ENCODE results near the gene ELOVL7.
"Not testable (repeated sequence)": the region's sequence is repeated elsewhere in the genome, so short reads cannot be mapped to it uniquely, and the experiment has no call there.

Gene ELOVL7

DNA sequence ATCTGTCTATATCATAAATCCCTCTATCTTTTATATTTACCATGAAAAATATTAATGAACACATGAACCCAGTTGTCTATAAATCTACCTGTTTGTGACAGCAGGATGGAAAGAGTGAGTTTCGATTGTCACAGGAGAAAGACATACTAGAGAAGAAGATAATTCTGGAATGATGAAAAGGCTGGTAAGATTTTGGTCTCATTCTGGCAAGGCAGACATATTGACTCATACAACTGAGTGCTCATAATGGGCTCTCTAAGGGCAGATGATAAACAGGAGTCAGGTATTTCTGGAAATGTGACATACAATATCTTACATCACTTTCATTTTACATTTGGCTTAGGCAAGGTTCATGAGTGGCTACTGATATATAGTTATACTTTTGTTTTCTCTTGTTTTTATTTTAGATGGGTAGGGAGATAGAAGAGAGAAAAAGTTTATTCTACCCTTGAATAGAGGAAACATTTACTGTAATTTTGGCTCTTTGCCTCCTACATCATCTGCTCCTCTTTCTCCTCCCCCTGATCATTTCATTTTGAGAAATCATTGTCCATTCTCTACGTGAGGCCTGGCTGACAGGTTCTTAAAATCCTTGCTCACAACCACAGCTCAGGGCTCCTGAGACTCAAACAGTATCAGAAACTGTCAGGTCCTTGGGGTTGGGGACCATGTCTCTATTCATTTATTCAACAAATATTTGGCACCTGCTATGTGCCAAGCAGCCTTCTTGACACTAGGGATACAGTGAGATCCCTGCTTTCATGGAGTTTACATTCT is 14.4 kb downstream of the ELOVL7 start:
- no peak for FAIRE-seq

DNA sequence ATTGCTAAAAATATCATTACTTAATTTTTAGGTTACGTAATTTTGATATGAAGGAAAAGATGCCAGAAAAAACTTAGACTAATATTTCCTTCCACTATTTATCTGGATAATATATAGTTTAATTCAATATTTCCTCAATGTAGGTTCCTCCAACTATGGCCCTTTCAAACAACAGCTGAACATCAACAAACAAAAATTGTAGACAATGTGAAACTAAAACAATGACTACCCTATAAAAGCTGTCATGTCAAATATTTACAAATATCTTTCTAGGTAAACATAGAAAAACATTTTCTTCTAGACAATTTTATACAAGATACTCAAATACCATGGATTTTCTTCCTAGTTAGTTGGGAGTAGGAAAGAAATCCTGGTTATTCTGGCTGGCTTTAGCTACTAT is 16.9 kb downstream of the ELOVL7 start:
- FAIRE-seq = no peak

DNA sequence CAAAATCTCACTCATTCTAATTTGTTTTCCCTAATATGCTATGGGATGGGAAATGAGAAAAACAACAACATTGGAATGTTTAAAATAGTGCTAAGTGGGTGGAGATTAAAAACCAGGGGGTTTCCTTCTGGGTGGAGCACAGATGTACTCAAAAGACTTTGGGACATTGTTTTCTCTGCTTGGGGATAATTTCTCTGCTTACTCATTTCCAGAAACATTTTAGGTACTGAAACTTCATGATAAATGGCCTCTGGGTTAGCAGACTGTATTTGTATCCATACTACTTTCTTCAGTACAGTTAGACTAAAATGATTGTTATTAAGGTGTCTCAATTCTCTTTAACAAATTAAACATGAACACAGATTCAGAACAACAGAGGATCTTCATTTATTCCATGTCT is 17.4 kb downstream of the ELOVL7 start:
- FAIRE-seq = no peak

DNA sequence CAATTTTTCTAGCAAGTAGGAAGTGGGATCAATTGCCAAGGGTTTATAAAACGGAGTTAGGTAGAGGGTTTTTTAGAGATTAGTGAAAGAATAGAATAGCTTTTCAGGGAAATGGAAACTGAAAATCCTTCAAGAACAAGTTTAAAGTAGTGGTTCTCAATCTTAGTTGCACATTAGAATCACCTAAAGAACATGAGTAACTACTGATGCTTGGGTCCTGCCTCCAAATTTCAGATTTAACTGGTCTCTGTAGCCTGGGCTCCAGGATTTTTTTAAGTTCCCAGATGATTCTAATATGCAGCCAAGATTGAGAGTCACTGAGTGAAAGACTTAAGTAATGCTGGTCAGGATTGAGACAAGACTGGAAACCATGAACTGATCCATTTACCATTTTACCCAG is 20.5 kb downstream of the ELOVL7 start:
- FAIRE-seq = no peak

DNA sequence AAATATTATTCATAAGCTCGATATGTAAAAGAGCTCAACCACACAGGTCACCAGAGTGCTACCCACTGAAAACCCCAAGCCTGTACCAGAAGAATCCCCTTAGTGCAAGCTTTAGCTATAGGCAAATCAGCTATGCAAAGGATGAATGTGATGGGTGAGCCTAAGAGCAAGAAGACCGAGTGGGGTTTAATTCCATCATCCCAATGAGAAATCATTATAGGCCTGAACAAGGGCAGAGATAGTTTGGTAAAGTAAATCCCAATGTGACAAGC is 21.8 kb downstream of the ELOVL7 start:
- no peak for FAIRE-seq

DNA sequence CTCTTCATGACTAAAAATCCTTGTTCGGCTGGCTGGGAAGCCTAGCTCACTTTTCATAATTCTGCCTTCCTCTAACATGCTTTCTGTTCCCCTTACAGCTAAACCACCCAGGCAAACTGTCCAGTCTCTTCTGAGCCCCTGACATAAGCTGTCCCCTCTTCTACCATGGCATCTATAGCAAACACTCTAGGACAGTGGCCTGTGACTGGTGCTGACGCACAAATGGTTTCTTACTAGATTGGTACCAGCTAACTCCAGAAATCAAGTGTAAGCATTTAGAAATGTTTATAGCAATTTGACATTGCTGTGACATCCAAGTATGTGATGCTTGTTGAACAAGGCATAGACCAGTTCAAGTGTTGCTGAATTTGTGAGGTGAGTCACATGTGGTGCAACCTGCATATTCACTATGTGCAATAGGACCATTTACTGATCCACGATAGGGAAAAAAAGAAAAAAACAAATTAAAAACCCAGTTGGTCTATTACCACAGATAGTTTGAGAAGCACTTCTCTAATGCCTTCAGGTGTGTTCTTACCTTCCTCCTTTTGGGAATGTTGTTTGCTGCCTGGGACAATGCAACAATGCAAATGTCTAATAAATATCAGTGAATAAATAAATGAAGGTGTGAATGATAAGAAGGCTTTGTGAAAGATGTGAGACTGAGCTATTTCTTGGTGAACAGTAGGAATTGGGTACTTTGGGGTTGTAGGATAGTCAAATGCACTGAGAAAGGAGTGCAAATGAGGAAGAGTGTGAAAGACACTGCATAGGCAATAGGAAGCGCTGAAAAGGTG is 22.4 kb downstream of the ELOVL7 start:
- no peak for FAIRE-seq

DNA sequence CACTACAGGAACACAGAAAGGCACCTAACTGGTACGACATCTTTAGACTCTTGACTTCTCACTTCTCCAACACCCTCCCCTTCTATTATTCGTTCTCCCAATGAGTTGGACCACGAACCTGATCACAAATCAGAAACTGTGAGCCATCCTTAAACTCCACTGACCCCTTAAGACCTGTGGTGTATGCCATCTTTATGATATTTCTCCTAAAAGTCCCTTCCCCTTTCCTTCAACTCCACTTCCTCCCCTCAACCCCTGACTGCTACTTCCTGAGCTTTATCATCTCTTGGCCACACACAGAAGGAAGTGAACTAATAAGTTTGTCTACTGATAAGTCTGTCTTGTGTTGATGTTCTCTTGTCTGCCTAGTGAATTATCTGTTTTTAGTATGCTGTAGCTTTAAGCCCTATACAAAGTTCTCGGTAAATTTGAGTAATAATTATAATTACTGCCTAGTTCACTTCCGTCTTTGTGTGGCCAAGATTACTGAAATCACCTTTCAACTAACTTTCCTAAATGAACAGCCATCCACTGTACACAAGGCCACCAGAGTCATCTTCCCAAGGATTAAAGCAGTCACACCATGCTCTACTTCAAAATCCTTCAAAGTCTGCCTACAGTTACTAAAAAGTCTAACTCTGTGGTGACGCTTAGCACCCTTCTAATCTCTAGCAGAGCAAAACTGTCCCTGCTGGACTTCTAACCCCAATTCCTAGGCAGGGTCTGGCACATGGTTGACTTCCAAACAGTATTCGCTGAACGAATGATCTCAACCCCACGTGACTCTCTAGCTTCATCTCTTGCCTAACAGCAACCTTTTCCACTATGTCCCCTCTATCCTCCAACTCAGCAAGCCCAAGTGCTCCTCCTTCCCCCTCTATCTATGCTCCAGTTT is 23.2 kb downstream of the ELOVL7 start:
- no peak for FAIRE-seq

DNA sequence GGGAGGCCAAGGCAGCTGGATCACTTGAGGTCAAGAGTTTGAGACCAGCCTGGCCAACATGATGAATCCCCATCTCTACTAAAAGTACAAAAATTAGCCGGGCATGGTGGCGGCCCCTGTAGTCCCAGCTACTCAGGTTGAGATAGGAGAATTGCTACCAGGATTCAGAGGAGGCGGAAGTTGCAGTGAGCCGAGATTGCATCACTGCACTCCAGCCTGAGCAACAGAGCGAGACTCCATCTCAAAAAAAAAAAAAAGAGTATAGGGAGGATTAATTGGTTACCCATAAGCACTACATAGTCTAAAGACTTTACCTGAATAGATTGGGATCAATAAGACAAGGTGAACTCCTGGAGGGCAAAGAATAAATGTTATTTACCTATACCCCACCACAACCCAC is 27.9 kb downstream of the ELOVL7 start:
- FAIRE-seq = not testable (repeated sequence)

DNA sequence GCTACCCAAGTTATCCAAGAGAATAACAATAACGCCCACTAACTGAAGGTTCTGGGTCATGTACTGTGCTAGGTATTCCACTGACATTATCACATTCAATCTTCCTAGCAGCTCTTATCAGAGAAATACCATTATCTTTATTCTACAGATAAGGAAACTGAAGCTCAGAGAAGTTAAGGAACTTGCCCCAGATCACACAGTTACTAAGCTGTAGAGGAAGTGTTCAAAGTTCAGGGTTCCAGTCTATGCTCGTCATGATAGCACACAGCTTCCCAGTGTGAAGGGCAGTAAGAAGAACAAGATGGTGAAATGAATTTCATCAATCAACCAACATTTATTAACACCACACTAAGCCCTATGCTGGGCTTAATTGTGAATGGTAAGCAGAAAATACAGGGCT is 29.6 kb downstream of the ELOVL7 start:
- FAIRE-seq = no peak

DNA sequence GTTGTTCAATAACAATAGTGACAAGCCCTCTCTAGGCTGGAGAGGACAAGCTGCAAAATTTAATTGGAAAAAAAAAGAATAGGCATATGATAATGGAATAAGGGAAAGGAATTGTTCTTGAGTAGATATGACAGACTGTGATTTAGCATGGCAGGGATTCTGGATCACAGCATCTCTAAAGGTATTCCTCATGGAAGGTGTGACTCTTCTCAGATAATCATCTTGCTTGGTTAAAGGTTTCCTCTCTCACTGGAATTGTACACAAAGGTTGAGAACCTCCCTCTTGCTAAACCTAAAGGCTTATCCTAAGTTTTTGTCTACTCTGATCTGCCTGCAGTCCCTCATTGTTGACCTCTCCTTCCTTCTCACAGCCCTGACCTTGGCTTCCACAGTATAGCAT is 31.6 kb downstream of the ELOVL7 start:
- FAIRE-seq = no peak

DNA sequence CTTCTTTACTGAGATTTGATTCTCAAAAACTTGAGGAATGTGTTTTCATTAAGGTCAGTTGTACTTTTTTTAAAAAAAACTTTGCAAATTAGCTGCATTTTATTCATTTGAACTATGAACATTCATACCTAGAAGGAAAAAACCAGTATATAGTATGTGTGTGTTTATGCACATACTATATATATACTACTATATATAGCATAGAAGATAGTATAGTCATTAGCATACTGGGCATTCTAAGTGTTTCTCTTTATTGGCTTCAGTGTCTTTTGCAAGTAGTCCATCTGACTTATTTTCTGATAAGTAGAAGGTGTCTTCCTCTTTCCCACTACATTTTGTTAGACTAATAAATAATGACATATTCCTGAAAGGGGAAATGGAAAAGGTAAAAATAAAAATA is 33.0 kb downstream of the ELOVL7 start:
- FAIRE-seq = no peak

DNA sequence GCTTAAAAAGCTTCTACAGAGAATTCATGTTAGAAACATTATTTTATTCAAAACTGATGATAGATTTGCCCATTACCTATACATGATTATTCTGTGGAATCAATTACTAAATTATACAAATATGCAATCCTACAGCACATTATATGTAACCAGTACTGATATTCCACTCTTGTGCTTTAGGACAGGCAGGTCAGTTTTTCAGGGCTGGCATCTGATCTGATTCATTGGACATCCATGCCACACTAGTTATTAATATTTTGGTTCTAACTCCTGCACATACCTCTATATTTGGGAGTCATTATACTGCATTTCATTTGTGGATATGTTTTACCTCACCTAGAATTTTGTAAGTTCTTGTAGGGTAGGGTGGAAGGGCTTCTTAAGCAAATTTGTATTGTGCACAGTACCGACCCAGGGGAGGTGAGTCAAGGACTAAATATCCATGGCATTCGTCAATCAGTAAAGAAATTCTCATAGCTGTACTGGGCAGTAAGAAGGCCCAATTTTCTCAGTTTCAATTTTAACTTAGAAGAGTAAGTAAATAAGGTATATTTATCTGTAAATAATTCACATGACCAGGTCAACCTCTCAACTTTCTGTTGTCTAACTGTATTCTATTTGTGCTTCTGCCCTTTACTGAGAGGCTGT is 33.5 kb downstream of the ELOVL7 start:
- no peak for FAIRE-seq

DNA sequence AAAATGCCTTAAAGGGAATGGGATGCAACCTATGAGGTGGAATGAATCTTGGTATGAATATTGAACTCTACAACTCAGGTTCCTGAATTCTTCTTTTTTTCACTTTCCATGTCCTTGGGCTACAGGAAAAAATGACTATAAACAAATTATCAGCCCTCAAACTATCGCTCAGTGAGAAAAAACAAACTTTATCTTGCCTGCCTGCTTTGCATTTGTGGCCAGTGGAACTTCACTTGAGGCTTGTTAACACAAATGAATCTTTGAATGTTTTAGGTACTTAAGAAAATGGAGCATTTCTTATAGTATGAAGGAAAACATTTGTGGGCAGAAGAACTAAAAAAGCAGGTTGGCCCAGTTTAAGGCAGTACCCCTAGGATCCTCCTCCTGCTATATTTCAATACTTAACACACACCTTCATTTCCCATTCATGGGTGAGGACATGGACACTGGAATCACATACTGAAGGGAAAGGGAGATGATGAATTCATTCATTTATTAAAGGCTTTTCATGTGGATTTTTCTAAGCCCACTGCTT is 34.1 kb downstream of the ELOVL7 start:
- no peak for FAIRE-seq

DNA sequence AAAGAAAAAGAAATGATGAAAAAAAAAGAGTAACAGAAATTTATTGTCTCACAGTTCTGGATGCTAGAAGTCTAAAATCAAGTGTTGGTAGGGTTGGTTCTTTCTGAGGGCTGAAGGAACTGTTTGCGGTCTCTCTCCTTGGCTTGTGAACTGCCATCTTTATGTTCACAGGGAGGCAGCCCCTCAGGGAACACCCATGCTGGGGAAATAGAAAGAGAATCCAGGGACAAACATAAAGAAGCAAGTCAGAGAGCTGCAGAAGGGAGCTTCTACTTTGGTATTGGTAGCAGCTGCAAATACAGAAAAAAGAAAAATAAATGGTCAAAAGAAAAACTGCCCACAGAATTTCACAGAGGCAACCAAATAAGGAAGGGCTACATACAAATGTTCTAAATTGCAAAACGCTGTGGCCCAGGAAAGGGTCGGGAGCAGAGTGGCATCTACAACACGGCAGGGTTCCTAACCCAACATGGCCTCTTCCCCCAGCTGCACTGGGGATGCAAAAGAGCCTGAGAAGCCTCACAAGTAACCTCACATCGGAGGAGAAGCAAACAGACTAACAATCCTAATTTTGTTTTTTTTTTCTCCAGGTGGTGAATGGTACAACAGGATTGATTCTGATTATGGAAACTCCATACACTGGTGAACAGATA is 37.4 kb downstream of the ELOVL7 start:
- FAIRE-seq = no peak

DNA sequence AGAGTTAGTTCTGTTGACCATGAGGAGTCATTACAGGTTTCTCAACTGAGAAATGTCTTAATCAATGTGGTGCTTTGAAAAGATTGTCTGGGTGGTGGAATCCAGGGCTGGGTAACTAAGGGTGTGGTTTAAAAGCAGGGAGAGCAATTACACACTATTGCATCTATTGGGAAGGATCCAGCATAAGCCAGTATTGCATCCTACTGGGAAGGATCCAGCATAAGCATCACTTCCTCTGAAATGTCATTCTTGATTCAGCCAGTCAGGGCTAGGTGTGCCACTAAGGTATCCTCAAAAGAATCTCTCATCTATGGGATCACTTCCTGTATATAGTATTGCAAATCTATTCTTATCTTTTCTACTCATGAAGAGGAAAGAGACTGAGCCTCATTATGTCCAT is 38.6 kb downstream of the ELOVL7 start:
- FAIRE-seq = no peak

DNA sequence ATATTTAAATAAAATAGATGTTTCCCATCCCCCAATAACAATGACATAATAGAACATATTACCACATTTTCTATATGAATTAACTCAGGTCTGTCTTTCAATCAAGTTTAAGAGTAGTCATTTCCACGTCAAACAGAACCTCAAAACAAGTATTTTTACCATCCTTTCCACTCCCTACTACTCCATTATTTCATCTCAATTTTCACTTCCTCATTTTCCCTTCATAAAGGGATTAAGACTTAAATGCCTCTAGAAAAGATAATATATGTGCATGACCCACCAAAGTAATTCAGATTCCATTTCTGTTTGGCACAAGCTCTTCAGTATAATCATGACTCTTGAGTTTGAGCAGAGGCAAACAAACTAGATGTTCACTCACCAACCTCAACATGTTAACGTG is 40.4 kb downstream of the ELOVL7 start:
- FAIRE-seq = no peak

DNA sequence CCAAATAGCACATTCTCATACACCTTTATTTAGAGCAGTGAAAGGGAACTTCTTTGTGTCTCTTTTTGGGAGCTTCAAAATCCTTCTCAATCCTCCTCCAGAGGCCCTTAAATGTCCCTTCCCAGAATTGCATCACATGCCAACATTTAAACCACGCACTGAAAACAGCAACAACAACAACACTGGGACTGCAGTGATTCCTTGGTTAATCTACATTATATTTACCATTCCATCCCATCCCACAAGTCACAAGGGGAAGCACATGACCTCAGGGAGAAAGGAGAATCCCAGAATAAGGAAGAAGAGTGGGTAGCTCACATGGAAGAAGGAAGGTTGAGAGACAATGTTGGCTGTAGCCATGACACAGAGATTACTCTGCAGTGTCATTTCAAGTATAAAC is 41.1 kb downstream of the ELOVL7 start:
- FAIRE-seq = no peak

DNA sequence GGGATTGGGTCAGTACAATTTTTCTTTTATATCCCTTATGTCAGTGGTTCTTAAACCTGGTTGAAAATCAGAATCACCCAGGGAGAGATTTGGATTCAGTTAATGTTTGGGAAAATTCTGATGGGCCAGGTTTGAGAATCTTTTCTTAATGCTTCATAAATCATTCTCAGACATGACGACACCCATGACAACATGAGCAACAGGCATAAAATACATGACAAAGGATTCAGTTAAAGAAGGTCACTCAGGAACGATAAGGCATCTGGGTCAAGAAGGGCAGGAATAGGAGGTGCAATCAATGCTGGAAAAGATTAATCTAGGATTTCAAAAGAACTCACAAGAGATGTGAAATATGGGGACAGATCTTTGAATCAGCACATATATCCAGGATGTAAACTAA is 41.8 kb downstream of the ELOVL7 start:
- no peak for FAIRE-seq

DNA sequence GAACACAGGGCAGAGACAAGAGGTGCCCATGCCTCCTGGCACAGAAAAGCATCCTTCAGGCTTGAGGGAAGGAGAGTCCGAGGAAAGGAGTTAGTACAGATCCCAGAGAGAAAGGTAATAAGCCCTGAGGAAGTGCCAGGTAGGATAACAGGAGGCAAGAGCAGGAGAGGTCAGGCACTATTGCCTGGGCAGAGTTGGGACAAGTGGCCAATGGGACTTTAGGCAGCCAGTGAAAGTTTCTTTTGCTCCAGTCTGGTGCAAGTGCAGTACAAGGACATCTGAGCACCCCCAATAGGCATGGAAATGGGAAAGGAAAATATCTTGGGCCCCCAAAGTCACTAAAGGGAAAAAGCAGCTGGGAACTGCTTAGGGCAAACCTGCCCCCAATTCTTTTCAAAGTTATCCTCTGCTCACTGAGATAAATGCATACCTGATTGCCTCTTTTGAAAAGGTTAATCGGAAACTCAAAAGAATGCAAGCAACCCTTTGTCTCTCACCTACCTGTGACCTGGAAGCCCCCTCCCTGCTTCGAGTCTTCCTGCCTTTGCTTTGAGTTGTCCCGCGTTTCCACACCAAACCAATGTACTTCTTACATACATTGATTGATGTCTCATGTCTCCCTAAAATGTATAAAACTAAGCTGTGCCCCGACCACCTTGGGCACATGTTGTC is 46.5 kb downstream of the ELOVL7 start:
- no peak for FAIRE-seq

DNA sequence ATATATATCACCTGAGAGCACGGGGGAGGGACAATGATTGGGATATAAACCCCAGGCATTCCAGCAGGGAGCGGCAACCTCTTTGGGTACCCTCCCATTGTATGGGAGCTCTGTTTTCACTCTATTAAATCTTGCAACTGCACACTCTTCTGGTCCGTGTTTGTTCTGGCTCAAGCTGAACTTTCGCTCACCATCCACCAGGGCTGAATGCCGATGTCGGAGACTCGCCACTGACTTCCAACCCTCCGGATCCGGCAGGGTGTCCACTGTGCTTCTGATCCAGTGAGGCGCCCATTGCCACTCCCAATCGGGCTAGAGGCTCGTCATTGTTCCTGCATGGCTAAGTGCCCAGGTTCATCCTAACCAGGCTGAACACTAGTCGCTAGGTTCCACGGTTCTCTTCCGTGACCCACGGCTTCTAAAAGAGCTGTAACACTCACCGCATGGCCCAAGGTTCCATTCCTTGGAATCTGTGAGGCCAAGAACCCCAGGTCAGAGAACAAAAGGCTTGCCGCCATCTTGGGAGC is 48.6 kb downstream of the ELOVL7 start:
- not testable (repeated sequence) for FAIRE-seq

DNA sequence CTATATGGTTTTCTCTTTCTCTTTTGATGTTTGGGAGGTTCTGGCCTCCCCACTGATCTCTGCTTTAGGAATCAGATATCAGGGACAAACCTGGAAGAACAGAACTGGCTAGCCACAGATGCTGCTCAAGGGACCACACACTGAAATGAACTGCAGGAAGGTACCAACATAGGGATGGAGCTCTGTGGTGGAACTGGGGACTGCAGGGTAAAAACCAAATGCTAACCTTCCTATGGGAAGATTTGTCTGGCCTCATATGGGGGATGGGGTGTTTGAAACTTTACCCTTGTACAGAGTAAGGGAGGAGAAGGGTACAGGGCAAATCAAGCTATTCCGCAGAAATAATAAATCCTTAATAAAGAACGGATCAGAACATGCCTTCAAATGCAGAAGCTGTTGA is 49.4 kb downstream of the ELOVL7 start:
- no peak for FAIRE-seq

DNA sequence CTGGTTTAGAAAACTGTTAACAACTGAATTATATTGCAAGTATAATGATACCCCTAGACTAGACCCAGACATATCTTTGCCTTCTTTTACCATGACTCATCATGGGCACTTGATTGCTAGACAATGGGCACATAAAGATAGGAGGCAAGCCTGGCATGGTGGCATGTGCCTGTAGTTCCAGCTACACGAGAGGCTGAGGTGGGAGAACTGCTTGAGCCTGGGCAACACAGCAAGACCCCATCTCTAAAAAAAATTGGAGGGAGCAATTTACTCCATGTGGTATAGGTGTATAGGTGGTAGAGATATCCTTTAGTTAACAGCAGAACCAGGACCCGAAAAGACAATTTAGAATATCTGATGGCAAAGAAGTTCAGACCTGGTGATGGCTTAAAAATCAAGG is 51.6 kb downstream of the ELOVL7 start:
- no peak for FAIRE-seq

All from TTC549 (cell line).